Stimulated activated CD8-positive, alpha-beta memory T cell treated with anti-CD3 and anti-CD28 coated beads, Interleukin-4, amount 100 ng/mL, for 1 hour (primary cell): ENCODE measurements around the gene NAGLU.
"Not testable (repeated sequence)": the region's sequence is repeated elsewhere in the genome, so short reads cannot be mapped to it uniquely, and the experiment has no call there.

ENCODE experiments used
- DNase-seq, 2 donors: peaks; one replicate each; pipeline ENCODE4 v3.0.0-alpha.2; 2020; ENCODE audit warnings: low read depth in 2 of 2, low spot score in 1 of 2

NAGLU gene

DNA sequence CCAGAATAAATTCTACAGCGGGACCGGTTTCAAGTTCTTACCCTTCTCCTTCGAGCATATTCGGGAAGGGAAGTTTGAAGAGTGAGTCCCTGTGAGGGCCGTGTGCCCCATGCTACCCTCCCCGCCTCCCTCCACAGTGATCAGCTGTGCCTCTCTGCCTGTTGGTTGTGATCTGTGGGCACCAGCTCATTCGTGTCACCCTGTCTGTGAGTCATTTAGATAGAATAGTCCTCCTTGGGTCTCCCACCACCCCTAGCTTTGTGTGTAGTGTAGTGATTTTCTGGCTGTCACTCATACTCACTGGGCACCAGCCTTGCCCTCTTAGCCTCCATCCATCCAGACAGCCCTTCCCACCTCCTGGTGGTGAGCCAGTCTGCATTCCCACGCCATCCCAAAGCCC, 15.0 kb upstream of the NAGLU start:
- no peak for DNase-seq

DNA sequence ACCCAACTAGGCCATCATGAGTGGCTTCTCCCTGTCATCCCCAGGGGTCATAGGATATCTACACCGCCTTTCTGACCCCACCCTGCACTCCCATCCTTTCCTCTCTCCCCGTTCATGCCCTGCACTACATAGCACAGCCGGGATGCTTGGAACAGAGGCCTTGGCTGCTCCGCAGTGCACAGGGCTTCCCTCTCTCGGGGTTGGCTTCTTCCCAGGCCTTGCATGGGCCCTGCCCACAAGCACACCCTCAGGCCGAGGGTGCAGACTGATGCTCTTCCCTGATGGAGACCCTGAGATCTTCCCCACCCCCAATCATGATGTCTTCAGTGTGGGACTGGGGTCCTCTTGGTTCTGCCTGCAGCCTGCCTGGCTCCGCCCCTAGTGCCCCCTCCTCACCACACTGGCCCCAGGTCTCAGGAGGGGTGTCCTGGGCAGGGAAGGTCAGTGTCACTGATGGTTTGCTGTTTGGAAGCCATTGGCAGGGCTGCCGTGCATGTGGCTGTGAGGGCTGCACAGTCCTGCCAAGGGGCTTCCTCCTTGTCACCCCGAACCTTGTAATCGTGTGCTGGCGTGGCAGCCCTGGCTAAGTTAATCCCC, 14.3 kb upstream of the NAGLU start:
- no peak for DNase-seq

DNA sequence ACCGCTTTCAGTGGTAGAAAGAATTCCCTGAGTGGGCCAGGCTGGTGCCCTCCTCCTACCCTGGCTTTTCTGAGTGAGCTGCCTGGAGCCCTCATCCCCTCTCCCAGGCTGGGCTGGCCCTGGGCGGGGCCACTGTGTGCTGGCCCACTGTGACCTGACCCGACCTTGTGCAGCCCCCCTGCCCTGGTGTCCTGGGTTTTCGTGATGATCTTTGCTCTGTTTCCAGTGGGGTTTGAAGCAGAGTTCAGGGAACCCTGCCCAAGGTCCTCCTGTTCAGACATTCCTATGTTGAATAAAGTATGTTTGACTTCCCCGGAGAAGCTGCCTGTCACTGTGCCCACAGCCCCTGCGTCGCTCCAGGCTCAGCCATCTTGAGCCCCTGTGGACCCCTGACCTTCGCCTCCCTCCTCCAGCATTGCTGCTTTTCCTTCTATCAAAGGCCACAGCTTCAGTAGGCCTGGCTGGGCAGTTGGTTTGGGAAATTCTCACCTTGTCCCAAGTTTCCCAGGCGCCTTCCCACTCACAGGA, 13.7 kb upstream of the NAGLU start:
- DNase-seq: no peak

DNA sequence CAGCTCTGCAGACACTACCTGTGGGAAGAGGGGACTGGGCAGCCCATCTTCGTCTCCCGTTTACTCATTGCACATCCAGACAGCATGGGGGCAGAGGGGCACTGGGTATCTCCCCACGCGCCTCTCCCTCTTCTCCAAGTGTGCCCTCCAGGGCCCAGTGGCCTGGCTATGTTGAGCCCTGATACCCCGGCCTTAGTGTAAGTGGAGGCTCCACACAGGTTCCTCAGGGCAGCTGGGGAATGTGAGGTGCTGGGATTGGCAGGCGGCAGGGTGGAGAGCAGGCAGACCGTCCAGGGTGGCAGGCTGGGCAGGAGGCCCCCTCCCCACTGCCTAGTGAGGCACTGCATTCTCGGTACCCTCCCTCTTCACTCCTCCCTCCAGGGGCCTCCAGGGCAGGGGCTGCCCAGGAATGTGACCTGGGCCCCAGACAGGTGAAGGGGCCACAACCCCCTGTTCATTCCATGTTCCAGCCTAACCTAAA, 13.2 kb upstream of the NAGLU start:
- no peak for DNase-seq

DNA sequence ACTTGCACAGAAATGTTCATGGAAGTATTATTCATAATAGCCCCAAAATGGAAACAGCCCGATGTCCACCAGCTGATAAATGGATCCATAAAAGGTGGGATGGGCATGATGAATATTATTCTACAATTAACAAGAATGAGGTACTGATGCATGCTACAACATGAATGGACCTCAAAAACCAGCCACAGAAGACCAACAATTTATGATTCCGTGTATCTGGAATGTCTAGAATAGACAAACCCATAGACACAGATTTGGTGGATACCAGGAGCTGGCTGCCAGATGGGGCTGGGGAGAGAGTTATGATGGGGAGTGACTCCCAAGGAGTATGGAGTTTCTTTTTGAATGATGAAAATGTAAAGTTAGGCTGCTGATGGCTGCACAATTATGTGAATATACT, 10.8 kb upstream of the NAGLU start:
- no peak for DNase-seq

DNA sequence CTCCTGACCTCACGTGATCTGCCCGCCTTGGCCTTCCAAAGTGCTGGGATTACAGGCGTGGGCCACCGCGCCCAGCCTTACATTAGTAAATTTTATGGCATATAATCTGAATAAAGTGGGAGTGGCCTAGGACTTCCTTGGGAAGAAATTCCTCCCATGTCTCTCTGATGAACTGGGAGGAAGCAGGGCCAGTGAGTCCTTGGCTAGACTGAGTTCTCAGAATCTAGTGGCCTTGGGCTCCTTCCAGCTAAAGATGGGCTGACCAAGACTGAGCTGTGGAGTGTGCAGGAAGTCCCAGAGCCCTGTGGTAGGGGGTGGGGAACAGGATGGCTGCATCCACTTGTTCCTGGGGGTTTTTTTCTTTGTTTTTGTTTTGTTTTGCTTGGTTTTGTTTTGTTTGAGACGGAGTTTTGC, 10.0 kb upstream of the NAGLU start:
- DNase-seq: no peak

DNA sequence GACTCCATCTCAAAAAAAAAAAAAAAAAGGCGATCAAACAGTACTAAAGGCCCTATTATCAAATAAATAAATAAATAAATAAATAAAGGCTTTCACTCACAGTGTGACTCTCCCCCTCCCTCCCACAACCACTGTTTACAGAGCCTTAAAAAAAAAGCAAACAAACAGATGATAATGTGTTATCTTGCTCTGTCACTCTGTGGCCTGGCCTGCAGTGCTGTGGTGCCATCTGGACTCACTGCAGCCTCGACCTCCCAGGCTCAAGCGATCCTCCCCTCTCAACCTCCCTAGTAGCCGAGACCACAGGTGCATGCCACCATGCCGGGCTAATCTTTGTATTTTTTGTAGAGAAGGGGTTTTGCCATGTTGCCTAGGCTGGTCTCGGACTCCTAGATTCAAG, 8.1 kb upstream of the NAGLU start:
- no peak for DNase-seq

DNA sequence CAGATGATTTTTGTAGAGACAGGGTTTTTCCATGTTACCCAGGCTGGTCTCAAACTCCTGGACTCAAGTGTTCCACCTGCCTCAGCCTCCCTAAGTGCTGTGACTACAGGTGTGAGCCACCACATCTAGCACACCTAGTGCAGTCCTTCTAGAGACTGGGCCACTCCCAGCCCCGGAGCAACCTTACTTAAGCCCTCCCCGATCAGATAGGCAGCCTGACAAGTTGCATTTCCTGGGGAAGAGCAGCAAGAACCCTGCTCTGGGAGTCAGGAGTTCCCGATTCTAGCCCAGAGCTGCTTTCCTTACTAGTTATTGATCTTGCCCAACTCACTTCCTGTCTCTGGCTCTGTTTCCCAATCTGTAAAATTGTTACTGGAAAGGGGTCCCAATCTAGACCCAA, 7.0 kb upstream of the NAGLU start:
- DNase-seq: no peak

DNA sequence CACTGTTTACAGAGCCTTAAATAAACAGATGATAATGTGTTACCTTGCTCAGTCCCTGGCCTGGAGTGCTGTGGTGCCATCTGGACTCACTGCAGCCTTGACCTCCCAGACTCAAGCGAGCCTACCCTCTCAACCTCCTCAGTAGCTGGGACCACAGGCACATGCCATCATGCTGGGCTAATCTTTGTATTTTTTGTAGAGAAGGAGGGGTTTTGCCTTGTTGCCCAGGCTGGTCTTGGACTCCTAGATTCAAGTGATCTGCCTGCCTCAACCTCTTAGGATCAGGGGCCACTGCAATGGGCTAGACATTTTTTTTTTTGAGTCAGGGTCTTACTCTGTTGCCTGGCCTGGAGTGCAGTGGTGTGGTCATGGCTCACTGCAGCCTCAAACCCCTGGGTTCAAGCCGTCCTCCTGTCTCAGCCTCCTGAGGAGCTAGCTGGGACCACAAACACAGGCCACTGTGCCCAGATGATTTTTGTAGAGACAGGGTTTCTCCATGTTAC, 5.0 kb upstream of the NAGLU start:
- no peak for DNase-seq

DNA sequence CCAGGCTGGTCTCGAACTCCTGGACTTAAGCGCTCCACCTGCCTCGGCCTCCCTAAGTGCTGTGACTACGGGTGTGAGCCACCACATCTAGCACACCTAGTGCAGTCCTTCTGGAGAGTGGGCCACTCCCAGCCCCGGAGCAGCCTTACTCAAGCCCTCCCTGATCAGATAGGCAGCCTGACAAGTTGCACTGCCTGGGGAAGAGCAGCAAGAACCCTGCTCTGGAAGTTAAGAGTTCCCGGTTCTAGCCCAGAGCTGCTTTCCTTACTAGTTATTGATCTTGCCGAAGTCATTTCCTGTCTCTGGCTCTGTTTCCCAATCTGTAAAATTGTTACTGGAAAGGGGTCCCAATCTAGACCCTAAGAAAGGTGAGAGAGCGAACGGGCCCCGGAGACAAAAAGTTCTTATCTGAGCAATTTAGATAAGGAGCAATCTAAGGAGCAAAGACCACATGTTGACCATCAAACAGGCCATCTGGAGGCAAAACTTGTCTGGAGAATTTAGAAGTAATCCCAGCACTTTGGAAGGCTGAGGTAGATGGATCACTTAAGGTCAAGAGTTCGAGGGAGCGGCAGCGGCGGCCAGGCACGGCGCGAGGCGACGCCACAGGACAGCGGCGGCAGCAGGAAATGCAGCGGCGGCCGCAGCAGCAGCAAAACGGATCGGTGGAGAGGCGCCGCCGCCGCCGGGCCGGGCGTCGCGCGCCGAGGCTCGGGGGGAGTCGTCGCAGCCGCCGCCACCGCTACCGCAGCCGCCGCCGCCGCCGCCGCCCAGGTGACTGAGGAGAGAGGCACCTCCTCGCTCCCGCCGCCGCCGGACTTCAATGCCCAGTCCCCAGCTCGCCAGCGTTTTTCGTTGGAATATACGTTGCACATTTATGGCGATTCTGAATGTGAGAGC, 4.3 kb upstream of the NAGLU start:
- no peak for DNase-seq

DNA sequence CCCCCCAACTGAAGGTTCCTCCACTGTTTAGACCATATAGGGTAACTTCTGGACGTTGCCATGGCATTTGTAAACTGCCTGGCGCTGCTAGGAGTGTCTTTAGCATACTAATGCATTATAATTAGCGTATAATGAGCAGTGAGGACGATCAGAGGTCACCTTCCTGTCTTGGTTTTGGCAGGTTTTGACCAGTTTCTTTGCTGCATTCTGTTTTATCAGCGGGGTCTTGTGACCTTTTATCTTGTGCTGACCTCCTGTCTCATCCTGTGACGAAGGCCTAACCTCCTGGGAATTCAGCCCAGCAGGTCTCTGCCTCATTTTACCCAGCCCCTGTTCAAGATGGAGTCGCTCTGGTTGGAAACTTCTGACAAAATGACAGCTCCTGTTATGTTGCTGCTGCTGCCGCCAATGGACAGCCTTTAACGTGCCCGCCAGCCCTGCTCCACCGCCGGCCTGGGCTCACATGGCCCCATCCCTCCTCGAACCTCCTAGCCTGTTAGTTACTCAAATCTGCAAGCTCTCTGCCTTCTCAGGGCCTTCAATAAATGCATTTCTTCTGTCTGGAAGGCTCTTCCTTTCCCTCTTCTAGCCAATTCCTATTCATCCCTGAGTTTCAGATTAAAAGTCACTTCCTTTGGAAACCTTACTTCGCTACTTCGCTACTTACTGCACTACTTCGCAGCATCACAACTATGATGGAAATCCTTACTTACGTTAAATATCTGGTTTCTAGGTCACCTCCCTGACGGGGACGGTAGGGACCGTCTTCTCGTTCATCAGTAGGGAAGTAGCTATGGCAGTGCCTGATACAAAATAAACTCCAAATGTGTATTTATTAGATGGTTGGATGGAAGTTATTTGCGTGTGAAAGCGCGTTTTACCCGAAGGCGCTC, 640 bp upstream of the NAGLU start:
- no peak for DNase-seq

DNA sequence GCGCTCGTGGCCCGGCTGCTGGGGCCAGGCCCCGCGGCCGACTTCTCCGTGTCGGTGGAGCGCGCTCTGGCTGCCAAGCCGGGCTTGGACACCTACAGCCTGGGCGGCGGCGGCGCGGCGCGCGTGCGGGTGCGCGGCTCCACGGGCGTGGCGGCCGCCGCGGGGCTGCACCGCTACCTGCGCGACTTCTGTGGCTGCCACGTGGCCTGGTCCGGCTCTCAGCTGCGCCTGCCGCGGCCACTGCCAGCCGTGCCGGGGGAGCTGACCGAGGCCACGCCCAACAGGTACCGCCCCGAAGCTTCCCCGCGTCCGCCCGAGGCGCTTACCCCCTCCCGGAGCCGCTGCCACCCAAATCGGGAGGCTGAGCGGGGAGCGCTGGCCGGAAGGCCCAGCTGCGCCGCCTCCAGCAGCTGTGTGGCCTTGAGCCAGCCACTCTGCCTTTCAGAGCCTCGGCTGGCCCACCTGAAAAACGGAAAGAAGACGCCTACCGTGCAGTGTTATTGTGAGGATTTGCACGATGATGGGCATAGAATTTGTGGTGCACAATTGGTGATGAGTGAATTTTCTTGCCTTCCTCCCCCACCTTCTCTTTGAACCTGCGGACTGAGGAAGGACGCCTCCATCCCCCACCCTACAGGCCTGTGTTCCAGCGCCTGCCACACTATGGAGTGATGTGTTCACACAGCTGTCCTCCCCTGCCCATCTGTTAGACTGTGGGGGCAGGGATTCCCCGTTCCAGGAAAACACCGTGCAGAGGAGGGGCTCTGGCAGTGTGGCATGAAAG, 523 bp downstream of the NAGLU start:
- DNase-seq: peak in 1 of 2 donors; percentile 51

DNA sequence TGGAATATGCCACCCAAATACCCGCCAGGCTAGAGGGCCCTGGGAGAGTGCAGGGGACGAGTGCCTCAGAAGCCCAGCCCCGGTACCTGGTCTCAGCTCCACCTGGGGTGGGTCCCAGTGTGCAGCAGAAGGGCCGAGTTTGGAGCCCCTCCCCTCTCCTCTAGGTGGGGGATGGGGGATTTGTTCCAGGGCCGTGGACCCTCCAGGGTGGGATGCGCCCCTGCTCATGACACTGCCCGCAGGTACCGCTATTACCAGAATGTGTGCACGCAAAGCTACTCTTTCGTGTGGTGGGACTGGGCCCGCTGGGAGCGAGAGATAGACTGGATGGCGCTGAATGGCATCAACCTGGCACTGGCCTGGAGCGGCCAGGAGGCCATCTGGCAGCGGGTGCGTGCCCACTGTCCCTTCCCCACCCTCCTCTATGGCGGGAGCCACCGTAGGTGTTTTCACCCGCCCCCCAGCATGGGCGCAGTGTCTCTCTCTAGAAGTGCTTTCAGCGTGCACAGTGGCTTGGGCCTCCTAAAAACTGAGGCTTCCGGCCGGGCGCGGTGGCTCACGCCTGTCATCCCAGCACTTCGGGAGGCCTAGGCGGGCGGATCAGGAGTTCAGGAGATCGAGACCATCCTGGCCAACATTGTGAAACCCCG, 1.2 kb downstream of the NAGLU start:
- DNase-seq: no peak

DNA sequence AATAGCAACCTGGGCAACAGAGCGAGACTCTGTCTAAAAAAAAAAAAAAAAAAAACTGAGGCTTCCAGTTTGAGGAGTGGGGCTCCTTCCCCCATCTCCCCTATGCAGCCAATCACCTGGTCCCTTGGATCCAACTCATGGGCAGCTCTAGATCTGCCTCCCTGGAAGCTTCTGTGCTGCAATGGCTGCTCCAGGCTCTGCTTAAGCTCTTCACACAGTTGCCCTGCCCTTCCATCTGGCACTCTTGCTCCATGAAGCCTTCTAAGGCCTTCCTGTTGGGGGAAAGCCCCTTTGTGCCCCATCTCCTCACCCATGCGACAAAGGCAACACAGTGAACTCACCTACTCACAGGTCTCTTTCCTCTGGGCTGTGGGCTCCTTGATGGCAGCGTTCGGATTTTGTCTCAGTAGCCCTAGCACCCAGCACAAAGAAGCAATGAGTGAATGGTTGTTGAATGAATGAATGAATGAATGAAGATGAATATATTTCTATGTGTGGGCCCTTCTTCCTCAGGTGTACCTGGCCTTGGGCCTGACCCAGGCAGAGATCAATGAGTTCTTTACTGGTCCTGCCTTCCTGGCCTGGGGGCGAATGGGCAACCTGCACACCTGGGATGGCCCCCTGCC, 1.9 kb downstream of the NAGLU start:
- no peak for DNase-seq

DNA sequence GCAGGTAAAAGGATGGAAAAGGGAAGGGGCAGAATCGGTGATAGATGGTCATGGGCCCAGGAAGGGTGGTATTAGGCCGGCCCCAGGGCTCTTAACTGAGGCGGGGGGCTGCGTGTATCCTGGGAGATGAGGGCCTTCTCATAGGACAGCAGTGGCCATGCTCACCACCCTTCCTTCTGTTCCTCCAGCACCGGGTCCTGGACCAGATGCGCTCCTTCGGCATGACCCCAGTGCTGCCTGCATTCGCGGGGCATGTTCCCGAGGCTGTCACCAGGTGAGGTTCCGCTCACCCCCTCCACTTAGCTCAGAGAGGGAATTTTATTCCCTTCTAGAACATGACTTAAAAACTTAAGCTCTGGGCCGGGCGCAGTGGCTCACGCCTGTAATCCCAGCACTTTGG, 2.4 kb downstream of the NAGLU start:
- no peak for DNase-seq

DNA sequence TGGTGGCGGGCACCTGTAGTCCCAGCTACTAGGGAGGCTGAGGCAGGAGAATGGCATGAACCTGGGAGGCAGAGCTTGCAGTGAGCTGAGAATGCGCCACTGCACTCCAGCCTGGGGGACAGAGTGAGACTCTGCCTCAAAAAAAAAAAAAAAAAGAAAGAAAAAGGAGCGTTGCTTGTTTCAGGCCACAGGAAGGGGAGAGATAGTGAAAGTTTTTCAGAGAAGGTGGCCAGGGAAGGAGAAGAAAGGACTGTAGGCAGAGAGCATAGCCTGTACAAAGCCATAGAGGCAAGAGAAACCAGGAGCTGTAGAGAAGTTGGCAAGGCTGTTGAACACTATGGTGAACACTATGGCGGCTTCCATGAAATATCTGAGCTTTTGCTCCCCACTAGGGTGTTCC, 4.5 kb downstream of the NAGLU start:
- DNase-seq: not testable (repeated sequence)

DNA sequence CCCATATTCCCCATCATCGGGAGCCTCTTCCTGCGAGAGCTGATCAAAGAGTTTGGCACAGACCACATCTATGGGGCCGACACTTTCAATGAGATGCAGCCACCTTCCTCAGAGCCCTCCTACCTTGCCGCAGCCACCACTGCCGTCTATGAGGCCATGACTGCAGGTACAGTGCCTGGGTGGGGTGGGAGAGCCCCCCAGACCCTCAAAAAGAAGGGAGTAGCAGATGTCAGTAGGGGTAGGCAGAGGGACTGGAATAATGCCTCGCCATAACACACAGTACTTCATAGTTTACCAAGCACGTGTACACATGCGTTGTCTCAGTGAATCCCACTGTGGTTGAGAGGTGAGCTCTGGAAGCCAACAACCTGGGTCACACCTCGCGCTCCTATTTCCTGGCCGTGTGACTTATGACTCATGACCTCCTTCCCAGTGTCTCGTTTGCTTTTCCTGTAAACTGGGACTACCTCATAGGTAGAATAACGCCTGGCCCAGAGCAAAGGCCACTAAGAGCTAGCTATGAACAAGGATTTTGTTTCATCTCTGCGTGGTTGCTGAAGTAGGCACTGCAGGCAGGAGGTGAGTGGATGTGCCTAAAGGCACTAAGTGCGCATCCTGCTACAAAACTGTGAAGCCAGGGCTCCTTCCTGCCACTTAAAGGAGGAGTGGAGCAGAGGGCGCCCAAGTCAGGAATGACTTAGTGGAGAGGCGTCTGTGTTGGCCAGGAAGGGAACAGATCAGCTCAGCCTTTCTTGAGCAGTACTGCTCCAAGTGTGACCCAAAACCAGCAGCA, 5.2 kb downstream of the NAGLU start:
- DNase-seq: no peak

DNA sequence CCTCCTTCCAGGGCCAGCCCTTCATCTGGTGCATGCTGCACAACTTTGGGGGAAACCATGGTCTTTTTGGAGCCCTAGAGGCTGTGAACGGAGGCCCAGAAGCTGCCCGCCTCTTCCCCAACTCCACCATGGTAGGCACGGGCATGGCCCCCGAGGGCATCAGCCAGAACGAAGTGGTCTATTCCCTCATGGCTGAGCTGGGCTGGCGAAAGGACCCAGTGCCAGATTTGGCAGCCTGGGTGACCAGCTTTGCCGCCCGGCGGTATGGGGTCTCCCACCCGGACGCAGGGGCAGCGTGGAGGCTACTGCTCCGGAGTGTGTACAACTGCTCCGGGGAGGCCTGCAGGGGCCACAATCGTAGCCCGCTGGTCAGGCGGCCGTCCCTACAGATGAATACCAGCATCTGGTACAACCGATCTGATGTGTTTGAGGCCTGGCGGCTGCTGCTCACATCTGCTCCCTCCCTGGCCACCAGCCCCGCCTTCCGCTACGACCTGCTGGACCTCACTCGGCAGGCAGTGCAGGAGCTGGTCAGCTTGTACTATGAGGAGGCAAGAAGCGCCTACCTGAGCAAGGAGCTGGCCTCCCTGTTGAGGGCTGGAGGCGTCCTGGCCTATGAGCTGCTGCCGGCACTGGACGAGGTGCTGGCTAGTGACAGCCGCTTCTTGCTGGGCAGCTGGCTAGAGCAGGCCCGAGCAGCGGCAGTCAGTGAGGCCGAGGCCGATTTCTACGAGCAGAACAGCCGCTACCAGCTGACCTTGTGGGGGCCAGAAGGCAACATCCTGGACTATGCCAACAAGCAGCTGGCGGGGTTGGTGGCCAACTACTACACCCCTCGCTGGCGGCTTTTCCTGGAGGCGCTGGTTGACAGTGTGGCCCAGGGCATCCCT, 7.4 kb downstream of the NAGLU start:
- no peak for DNase-seq
